Heart right ventricle (tissue), 16 donors: Measurements from ENCODE around the gene OS9. TPM values are rescaled to one million over a fixed set of nuclear protein-coding genes. Genes with fewer than 3 reads are reported as not detected.

Source experiments
- ATAC-seq, 8 donors: fragments of 200-7000 bp; cut with Tn5 transposase; one replicate each; pipeline ENCODE4 v1.9.1; 2020; ENCODE audit warnings: mild to moderate bottlenecking in 8 of 8, moderate library complexity in 8 of 8, moderate number of reproducible peaks in 1 of 8
- DNase-seq, 2 donors: peaks; one replicate each; pipeline ENCODE4 v3.0.0-alpha.2; 2020
- H3K27ac ChIP-seq, 10 donors: fragments of 200-600 bp; sonication (generic) in 2 of 10; one replicate each; pipeline versions ENCODE4 v1.5.0 to v1.8.0; 2020 to 2022; ENCODE audit warnings: mild to moderate bottlenecking in 3 of 10
- H3K27me3 ChIP-seq, 7 donors: fragments of 200-600 bp; one replicate each; pipeline ENCODE4 v1.8.0; 2021 to 2022; ENCODE audit warnings: mild to moderate bottlenecking in 2 of 7
- H3K36me3 ChIP-seq, 9 donors: fragments of 200-600 bp; sonication (generic) in 1 of 9; one replicate each; pipeline versions ENCODE4 v1.5.0 to v1.8.0; 2020 to 2022; ENCODE audit warnings: mild to moderate bottlenecking in 2 of 9
- H3K4me1 ChIP-seq, 9 donors: fragments of 200-600 bp; sonication (generic) in 1 of 9; one replicate each; pipeline versions ENCODE4 v1.5.0 to v1.8.0; 2020 to 2022; ENCODE audit warnings: mild to moderate bottlenecking in 4 of 9
- H3K4me3 ChIP-seq, 10 donors: fragments of 200-600 bp; sonication (generic) in 2 of 10; one replicate each; pipeline versions ENCODE4 v1.5.0 to v1.8.0; 2020 to 2022; ENCODE audit warnings: mild to moderate bottlenecking in 7 of 10, moderate library complexity in 2 of 10
- H3K9me3 ChIP-seq, 11 donors: fragments of 200-600 bp in 10 of 11; sonication (generic) in 2 of 11; one replicate each; pipeline versions ENCODE4 v1.5.0 to v1.8.0; 2013 to 2022; ENCODE audit warnings: mild to moderate bottlenecking in 2 of 11, control low read depth in 1 of 11, moderate library complexity in 1 of 11
- WGBS, 2 donors: extraction: QIAGEN DNeasy Blood & Tissue Kit; methylation state at CpG; one replicate each; pipeline ENCODE4 v1.1.7; 2013; ENCODE audit warnings: inconsistent platforms in 1 of 2; 5-methylcytosine and 5-hydroxymethylcytosine counted together
- intact Hi-C, 10 donors: fragments of 100-400 bp; cut with DNase I; formaldehyde crosslinking; loops; one replicate each; pipeline versions ENCODE4 v1.11.1 to v1.14.2; 2022
- polyA plus RNA-seq, 2 donors: library from polyadenylated mRNA; stranded (reverse); fragments of 200-250 nt; gene quantifications; one replicate each; pipeline ENCODE4 v1.2.3, GENCODE V29; 2013
- total RNA-seq, 10 donors: library from RNA; stranded (reverse); fragmentation: NEBNext Ultra II Directional in 3 of 10; extraction: Animal tissue kit (Norgen Biotek cat#: 25700) in 3 of 10; gene quantifications; one replicate each; pipeline versions ENCODE4 v1.2.1 to v1.2.4, GENCODE V29; 2021 to 2023
- TF ChIP-seq, protein P1 (sequence below), 9 donors: fragments of 200-600 bp; sonication (generic) in 2 of 9; IDR thresholded peaks; one replicate each; pipeline versions ENCODE4 v1.5.0 to v1.8.0; 2021 to 2022; ENCODE audit warnings: antibody characterized with exemption in 9 of 9, mild to moderate bottlenecking in 5 of 9, moderate library complexity in 1 of 9
- donor health status: Arrhythmogenic right ventricular cardiomyopathy.
- donor health status: ischemic (EF 13 %, LVEDD 7.1; RV severe dilation, severe dysfunction).
- donor health status: healthy with polysubstance abuse.
- donor health status: DM: no; HTN: yes; CAD: no.
- donor health status: DM: no; HTN: no; CAD: no.
- donor health status: ischemic (EF 25% LVEDD 6.9; RV normal size, moderate dysfunction).
- donor health status: ischemic (EF 25% LVEDD 5.7; RV mildly dilated, moderate dysfunction).
- donor health status: healthy.
- donor health status: DM: yes; HTN: yes; CAD: no.
- donor health status: Ischemic cardiomyopathy.
- donor health status: ischemic (EF 35%, LVEDD 5.7; RV mildly dilated, moderate dysfunction).
- donor health status: nonischemic (EF 11% LVEDD 7.7; RV severe dilation, severe dysfunction).
- donor health status: DM: yes; HTN: yes; CAD: no.
- donor health status: PGD.
- donor health status: ischemic (EF 29% LVEDD 5.4; RV normal size, mild dysfunction).
- donor health status: nonischemic (EF 23%, LVEDD 6.1; RV moderate dilation, normal function).

Gene OS9
- total and polyA plus RNA-seq, 12 donors: 84.9 to 181 (median 113) TPM

DNA sequence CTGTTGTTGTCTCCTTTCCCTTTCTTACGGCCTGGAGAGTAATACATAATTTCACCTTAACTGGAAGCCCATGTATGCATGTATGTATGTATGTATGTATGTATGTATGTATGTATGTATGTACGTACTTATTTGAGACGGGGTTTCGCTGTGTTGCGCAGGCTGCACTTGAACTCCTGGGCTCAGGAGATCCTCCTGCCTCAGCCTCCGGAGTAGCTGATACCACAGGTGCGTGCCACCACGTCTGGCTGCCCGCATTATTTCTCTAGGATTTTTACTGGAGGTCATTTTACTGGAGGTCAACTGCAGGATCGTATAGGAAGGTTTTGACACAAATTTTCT lies 644 bp upstream of the OS9 start:
- Histone ChIP-seq H3K27ac (peak overlapping the region in 2 of 10 donors; percentile 51), H3K36me3 (peaks cover 0 to 28% (median 9%) of the 10 kb centered on the region in 9 donors), H3K9me3 (peaks cover 0 to 5% (median 0%) of the 10 kb centered on the region in 11 donors), H3K4me3 (peak overlapping the region in 7 of 10 donors; percentile 5 to 92 (median 85)), H3K4me1 (peaks cover 0 to 21% (median 12%) of the 10 kb centered on the region in 9 donors), H3K27me3 (peaks cover 0 to 16% (median 0%) of the 10 kb centered on the region in 7 donors)
- 50 to 51% methylated on average over 10 of the region's 10 CpGs for WGBS, 2 donors
- TF ChIP-seq, protein P1, sequence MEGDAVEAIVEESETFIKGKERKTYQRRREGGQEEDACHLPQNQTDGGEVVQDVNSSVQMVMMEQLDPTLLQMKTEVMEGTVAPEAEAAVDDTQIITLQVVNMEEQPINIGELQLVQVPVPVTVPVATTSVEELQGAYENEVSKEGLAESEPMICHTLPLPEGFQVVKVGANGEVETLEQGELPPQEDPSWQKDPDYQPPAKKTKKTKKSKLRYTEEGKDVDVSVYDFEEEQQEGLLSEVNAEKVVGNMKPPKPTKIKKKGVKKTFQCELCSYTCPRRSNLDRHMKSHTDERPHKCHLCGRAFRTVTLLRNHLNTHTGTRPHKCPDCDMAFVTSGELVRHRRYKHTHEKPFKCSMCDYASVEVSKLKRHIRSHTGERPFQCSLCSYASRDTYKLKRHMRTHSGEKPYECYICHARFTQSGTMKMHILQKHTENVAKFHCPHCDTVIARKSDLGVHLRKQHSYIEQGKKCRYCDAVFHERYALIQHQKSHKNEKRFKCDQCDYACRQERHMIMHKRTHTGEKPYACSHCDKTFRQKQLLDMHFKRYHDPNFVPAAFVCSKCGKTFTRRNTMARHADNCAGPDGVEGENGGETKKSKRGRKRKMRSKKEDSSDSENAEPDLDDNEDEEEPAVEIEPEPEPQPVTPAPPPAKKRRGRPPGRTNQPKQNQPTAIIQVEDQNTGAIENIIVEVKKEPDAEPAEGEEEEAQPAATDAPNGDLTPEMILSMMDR (IDR thresholded peaks at IDR 0.05): no peak
- ATAC-seq: no peak
- intact Hi-C loops: no loop called here
- DNase-seq: no peak

DNA sequence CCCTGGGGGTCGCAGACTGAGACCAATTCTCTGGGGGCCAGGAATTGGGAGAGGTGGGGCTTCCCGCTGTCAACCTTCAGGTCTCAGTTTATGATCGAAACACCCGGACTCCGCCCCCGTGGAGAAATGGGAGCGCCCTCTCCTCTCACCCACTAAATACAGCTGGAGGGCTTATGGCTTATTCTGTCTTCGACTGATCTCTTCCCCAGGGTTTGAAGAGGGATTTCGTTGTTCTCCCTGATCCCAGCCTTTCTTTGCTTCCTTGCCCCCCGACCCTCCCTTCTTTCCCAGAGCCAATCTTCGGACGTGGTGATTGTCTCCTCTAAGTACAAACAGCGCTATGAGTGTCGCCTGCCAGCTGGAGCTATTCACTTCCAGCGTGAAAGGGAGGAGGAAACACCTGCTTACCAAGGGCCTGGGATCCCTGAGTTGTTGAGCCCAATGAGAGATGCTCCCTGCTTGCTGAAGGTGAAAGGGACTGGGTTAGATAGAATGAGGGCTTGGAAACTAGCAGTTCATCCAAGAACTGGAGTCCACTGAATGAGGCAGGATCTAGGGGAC lies 607 bp downstream of the OS9 start:
- Histone ChIP-seq H3K36me3 (peaks cover 0 to 41% (median 9%) of the 10 kb centered on the region in 9 donors), H3K4me3 (peak overlapping the region; percentile 62 to 92 (median 82)), H3K9me3 (peaks cover 0 to 5% (median 0%) of the 10 kb centered on the region in 11 donors), H3K27me3 (peaks cover 0 to 12% (median 0%) of the 10 kb centered on the region in 7 donors), H3K4me1 (peaks cover 0 to 21% (median 12%) of the 10 kb centered on the region in 9 donors), H3K27ac (peak overlapping the region in 9 of 10 donors; percentile 59 to 92 (median 79))
- WGBS, 2 donors: 1 to 2% methylated on average over 15 of the region's 15 CpGs
- TF ChIP-seq, protein P1 (IDR thresholded peaks at IDR 0.05): no peak
- DNase-seq: no peak
- ATAC-seq: peak in 2 of 8 donors; percentile 0 to 2
- intact Hi-C loops: no loop called here

DNA sequence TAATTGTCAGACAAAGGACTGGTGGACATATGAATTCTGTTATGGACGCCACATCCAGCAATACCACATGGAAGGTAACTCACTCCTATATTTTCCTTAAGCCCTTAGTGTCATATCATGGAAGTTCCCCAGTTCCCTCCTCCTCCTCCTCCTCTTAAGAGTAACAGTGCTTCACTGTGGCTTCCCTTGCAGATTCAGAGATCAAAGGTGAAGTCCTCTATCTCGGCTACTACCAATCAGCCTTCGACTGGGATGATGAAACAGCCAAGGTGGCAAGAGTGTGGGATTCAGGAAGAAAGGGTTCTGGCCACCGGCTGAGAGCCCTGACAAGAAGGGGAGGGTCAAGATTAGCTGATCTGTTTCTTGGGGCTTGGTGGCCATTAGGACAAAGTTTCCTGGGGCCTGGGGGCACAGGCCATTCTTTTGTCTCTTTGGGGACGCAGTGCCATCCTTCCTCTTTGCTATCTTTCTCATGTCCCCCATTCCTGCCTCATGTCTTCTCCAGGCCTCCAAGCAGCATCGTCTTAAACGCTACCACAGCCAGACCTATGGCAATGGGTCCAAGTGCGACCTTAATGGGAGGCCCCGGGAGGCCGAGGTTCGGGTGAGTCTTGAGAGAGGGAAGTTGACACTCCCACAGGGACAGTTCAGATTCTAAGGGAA lies 2.0 kb downstream of the OS9 start:
- WGBS, 2 donors: 93 to 94% methylated on average over 11 of the region's 11 CpGs
- no peak for DNase-seq
- ATAC-seq: no peak
- peaks cover 0 to 4% (median 0%) of the 10 kb centered on the region in 7 donors for H3K27me3 ChIP-seq
- TF ChIP-seq, protein P1 (IDR thresholded peaks at IDR 0.05): no peak
- H3K27ac ChIP-seq: no peak overlapping the region
- no peak overlapping the region for H3K4me3 ChIP-seq
- H3K36me3 ChIP-seq: peaks cover 0 to 52% (median 9%) of the 10 kb centered on the region in 9 donors
- peaks cover 0 to 21% (median 12%) of the 10 kb centered on the region in 9 donors for H3K4me1 ChIP-seq
- intact Hi-C loops: no loop called here
- H3K9me3 ChIP-seq: peaks cover 0 to 5% (median 0%) of the 10 kb centered on the region in 11 donors

DNA sequence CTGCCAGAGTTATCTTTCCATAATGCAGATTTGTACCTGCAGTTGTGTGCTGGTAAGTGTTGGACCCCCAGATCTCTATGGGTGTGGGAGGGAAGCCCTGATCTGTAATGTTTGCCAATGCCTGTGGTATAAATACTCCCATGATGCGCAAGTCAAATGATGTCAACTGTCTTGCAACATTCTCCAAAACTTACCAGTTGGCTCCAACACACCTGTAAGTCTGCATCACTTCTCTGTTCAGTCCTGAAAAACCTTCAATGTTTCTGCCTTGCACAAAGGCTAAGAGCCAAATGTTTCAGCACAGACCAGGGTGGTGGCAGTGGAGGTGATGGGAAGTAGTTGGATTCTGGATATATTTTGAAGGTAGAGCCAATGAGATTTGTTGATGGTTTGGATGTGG lies 3.1 kb downstream of the OS9 start:
- ATAC-seq (no peak), DNase-seq (no peak)
- H3K9me3 ChIP-seq: no peaks in the 10 kb centered on the region
- no peak overlapping the region for H3K27ac ChIP-seq
- peaks cover 0 to 64% (median 9%) of the 10 kb centered on the region in 9 donors for H3K36me3 ChIP-seq
- H3K4me3 ChIP-seq: no peak overlapping the region
- H3K27me3 ChIP-seq: no peaks in the 10 kb centered on the region
- intact Hi-C loops: no loop called here
- peaks cover 0 to 21% (median 12%) of the 10 kb centered on the region in 9 donors for H3K4me1 ChIP-seq
- WGBS, 2 donors: 96 to 100% methylated on average over 1 of the region's 1 CpG
- TF ChIP-seq, protein P1 (IDR thresholded peaks at IDR 0.05): no peak
